ENCODE data around the gene AHSA1.
"Not testable (repeated sequence)": the region's sequence is repeated elsewhere in the genome, so short reads cannot be mapped to it uniquely, and the experiment has no call there.

The AHSA1 gene

DNA sequence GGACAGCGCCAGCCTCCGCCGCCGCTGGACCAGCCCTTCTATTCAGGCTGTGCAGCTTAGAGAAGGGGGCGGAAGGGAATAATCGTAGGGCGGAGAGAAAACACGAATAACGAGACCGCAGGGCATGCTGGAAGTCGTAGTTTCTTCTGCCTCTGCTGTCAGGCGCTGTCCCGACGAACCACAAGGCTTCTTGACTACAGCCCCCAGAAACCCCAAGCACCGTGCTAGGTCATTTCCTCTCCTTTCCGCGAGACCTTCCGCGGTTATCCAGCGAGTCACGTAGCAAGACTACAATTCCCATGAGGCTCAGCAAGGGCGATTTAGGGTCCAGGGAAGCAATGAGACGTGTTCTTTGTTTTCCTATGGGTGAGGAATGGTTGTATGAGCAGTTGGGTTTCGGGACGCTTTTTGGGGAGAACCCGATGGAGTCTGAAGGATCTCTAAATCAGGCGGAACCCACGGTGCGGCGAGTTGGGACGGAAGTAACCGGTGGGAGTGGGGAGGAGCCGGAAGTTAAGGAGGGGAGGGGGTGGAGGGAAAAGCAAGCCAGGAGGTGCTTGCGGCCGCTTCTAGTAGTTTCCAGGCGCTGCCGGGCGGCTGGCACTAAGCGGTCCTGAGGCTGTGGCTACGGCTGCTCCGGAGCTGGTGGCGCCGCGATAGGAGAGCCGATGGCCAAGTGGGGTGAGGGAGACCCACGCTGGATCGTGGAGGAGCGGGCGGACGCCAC is at the start of gene AHSA1, which contains the start of gene VIPAS39:
Gene AHSA1, plus strand, starts transcription at position 572 of the 727 bp plus-strand sequence. Its CDS starts 97 bp downstream, at position 669.
Gene VIPAS39, minus strand, starts transcription at position 80 of the 727 bp plus-strand sequence. CDS start 3,499 bp downstream, outside the sequence.
- DNase-seq (ENCODE audit: low spot score) = peak; percentile 93

- DNase-seq (ENCODE audit: low spot score) = no peak
Observed at GRCh38 chr14:77409131-77409533, 48.8 kb upstream of the AHSA1 start.

GRCh38 chr14:77415403-77416030 is 42.4 kb upstream of the AHSA1 start:
- not testable (repeated sequence) for DNase-seq (ENCODE audit: low spot score)

DNA sequence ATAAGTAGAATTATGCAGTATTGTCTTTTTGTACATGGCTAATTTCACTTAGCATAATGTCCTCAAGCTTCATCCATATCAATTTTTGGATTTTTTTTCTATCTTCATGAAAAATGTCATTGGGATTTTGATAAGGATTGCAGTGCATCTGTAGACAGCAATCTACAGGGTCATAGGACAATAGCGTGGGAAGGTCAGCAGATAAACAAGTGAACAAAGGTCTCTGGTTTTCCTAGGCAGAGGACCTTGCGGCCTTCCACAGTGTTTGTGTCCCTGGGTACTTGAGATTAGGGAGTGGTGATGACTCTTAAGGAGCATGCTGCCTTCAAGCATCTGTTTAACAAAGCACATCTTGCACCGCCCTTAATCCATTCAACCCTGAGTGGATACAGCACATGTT is 41.8 kb upstream of the AHSA1 start:
- not testable (repeated sequence) for DNase-seq (ENCODE audit: low spot score)

DNA sequence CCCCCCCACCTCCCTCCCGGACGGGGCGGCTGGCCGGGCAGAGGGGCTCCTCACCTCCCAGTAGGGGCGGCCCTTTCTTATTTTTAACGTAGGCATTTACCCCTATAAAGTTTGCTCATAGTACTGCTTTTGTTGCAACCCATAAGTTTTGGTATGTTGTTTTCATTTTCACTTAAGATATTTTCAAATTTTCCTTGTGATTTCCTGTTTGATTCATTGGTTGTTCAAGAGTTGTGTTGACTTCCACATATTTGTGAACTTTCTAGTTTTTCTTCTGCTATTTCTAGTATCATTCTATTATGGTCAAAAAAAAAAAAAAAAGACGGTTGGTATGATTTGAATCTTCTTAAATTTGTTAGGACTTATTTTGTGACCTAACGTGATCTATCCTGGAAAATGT is 41.1 kb upstream of the AHSA1 start:
- no peak for DNase-seq (ENCODE audit: low spot score)

DNA sequence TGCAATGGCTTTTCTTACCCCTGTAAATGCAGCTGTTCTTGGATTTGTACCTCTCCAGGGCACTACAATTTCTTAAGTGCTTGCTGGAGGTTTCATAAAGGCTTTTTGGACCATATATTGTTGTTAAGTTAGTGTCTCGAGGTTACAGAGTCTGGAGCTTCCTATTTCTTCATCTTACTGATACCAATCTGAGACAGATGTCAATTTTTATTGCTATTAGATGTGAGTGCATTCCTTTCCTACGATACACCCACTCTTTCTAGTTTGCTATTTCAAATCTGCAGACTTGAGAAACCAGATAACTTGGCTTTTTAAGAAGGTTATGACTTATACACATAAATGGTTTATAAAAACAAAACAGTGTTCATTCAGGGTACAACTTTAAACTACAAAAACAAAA is 36.7 kb upstream of the AHSA1 start:
- DNase-seq (ENCODE audit: low spot score) = no peak

- DNase-seq (ENCODE audit: low spot score) = no peak
Observed at GRCh38 chr14:77423423-77423822, 34.5 kb upstream of the AHSA1 start, which contains the start of gene NOXRED1. Gene NOXRED1 (minus strand): TSS chr14:77423523. CDS start chr14:77422889, 634 bp downstream.

- no peak for DNase-seq (ENCODE audit: low spot score)
Observed at GRCh38 chr14:77424862-77425261, 33.0 kb upstream of the AHSA1 start.

DNA sequence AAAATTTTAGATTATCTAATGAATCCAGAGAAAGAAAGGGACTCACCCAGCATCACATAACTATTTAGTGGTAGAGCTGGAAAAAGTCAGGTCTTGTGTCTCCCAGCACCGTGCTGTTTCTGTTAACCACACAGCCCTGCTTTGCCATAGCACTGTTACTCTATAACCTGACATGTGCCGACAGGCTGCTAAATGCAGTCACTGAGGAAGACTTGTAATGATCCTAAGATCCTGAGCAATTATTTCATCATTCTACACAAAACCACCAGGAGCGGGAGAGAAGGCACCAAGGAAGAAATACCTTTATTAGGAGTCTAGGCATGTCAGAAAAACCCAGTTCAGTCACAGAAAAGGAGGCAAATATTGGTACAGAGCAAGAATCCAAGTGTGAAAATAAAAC is 31.5 kb upstream of the AHSA1 start:
- DNase-seq (ENCODE audit: low spot score) = no peak

DNA sequence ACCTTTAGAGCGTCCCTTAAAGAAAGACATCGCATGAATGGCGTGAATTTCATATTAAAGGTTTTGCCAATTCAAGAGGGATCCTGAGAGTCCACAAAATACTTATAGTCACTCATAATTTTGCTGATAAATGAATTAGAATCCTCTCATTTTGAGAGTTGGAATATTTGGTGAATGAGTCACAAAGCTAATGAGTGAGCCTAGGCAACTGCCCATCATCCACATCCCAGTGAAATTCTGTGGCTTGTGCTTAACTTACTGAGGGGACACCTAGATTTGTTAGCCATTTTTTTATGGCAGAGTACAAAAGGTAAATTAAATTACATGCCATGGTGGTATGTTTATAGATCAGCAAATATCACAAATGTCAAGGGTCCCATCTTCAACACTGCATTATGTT is 21.9 kb upstream of the AHSA1 start:
- no peak for DNase-seq (ENCODE audit: low spot score)

- DNase-seq (ENCODE audit: low spot score) = no peak
Observed at GRCh38 chr14:77438596-77438995, 19.3 kb upstream of the AHSA1 start.

DNA sequence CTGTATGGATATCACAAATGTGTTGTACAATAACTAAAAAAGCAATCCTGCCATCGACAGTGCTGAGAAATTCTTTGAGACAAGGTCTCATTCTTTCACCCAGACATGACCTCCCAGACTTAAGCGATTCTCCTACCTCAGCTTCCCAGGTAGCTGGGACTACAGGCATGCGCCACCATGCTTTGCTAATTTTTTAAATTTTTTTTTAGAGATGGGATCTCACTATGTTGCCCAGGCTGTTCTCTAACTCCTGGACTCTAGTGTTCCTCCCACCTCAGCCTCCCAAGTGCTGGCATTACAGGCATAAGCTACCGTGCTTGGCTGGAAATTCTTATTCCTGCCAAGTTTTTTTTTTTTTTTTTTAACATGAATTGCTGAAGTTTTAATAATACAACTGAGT is 18.0 kb upstream of the AHSA1 start:
- DNase-seq (ENCODE audit: low spot score) = no peak

- DNase-seq (ENCODE audit: low spot score) = no peak
Observed at GRCh38 chr14:77442196-77442595, 15.7 kb upstream of the AHSA1 start.

DNA sequence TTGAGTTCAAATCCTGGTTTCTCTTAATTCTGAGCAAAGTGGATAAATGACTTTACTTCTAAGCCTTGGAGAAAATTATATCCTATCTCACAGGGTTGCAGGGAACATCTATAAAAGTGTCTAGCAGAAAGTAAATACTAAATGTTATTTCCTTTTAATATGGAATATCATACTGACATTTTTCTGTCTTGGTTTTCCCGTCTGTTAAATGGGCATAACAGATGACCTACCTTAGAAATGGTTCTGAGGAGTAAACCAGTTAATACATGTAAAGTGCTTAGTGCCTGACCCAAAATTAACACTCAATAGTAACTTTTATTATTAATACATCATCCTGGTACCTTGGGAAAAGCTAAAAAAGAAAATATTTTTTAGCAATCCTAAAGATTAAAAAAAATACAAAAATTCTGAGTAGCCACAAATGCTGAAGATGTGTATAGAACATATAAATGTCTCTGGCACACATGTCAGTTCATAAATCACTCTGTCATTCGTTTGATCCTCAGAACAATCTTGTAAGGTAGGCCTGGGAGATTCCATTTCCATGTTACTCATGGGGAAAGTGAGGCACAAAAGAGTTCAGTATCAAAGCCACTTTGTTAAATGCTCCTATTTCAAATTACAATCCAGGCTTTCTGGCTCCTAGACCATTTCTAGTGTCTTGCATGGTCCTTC is 1.8 kb upstream of the AHSA1 start:
- DNase-seq (ENCODE audit: low spot score) = no peak

DNA sequence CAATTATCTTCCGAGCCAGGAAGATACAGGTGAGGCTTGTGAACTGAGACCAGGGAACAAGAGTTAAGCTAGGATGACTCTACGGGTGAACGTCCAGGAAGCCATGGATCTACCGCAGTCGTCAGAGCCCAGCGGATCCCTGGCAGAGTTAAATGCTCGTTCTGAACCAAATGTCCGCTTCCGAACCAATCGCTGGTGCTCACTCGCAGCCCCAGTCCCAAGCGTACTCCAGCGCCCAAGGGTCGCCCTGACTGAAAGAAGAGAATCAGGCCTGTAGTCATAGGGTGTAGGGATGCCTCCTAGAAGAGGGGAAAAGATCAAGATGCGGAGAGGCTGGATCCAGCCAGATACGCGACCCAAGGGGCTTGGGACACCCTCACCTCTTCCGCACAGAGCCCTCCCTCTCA is 775 bp upstream of the AHSA1 start:
- no peak for DNase-seq (ENCODE audit: low spot score)

- DNase-seq (ENCODE audit: low spot score) = no peak
Observed at GRCh38 chr14:77458249-77458950, 507 bp downstream of the AHSA1 start.

DNA sequence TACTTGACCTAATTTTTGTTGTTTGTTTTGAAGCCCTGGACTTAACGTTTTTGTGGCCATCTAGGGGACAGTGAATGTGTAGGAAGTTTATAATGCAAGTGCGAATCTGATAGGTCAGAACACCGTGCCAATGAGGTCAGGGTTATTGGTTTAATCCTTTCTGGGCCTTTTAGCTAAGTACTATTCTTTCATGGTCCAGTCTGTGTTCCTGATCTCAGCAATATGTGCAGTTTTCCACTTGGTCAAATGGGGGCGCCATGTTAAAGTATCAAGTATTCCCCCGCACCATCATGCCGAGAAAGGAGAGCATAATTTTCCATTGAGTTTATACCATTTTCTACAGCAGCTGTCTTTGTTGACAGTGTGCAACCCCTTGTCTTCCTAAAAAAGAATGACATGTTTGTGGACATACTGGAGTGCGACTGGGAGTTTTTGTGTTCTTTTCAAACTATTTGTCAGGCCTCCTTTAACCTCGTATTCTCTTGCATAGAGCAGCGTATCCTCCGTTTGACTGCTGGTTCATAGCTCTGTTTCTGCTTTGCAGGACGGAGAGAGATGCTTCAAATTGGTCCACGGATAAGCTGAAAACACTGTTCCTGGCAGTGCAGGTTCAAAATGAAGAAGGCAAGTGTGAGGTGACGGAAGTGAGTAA is 1.3 kb downstream of the AHSA1 start:
- peak; percentile 62 for DNase-seq (ENCODE audit: low spot score)

DNA sequence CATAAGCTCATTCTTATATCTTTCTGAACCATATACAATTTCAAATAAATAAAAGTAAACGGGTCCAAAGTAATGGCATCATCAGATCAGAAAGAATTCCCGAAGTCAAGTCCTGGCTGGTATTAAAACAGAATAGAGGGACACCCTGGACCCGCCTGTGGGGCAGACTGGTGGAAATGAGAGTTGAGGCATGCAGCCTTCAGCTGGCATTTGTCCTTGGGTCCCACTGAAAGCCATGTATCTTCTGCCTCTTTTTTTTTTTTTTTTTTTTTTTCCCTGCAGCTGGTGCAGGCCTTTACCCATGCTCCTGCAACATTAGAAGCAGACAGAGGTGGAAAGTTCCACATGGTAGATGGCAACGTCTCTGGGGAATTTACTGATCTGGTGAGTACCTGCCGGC is 9.9 kb downstream of the AHSA1 start:
- no peak for DNase-seq (ENCODE audit: low spot score)

DNA sequence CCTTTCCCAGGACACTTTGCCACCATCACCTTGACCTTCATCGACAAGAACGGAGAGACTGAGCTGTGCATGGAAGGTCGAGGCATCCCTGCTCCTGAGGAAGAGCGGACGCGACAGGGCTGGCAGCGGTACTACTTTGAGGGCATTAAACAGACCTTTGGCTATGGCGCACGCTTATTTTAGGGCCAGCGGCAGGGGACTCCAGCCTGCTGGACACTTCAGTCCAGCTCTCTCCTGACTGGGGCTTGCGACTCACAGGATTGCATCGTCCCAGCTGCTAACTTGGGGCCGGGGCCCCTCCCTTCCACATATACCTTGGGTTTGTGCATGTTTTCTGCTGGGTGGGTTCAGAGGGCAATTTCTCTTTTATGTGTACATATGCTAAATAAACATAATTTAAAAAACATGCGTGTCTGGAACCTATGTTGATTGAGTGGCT is 11.2 kb downstream of the AHSA1 start:
- no peak for DNase-seq (ENCODE audit: low spot score)

DNA sequence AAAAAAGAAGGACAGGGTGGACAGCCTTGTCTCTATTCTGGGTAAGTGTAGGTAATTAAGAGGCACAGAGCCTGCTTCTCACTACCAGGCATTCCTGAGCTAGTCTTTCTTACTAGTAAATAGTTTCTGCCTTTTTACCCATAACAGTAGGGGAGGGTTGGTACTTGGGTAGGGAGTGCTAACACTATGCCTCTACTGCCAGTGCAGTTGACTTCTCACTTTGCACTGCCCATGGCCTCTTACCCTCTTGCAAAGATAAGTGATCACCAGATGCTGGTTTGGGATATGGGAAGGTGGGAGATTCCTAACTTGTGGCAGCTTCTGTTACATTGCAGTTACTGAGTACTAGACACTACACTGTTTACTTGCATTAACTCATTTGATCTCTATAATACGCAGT is 11.6 kb downstream of the AHSA1 start:
- DNase-seq (ENCODE audit: low spot score) = no peak

DNA sequence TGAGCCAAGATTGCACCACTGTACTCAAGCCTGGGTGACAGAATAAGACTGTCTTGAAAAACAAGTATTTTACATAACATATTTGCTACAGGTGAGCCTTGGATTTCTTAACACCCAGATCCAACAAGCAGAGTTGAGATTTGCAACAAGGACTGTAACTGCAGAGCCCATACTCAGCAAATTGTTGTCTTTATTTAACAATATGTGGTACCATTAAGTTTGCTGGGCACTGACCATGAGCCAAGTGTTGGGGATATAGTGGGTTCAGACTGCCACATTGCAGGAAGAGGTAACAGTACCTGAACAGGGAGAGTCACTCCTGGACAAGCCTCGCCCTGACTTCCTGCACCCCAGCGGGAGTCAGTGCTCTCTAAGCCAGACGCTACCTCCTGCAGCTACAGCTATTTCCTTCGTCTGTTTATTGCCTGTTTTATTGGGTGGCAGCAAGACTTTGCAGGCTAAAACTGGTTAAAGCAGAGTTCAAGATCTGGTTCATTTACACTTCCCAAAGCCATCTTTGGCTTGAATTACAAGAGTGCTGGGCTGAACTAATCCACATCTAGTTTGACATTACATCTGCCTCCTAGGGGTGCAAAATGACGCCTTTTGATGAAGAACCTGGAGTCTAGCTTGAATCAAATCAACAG is 12.5 kb downstream of the AHSA1 start:
- no peak for DNase-seq (ENCODE audit: low spot score)
